GM19395 (cell line): Measurements from ENCODE around the gene POC1B.

Experiments used
- ATAC-seq: cut with Tn5 transposase; IDR thresholded peaks from one replicate; pipeline ENCODE4 v1.9.1; 2021; ENCODE audit warnings: mild to moderate bottlenecking, moderate library complexity; ENCODE audit not compliant: unreplicated experiment

The POC1B gene

GRCh38 chr12:89390802-89391673 is 134.8 kb downstream of the POC1B start:
- no peak for ATAC-seq

DNA sequence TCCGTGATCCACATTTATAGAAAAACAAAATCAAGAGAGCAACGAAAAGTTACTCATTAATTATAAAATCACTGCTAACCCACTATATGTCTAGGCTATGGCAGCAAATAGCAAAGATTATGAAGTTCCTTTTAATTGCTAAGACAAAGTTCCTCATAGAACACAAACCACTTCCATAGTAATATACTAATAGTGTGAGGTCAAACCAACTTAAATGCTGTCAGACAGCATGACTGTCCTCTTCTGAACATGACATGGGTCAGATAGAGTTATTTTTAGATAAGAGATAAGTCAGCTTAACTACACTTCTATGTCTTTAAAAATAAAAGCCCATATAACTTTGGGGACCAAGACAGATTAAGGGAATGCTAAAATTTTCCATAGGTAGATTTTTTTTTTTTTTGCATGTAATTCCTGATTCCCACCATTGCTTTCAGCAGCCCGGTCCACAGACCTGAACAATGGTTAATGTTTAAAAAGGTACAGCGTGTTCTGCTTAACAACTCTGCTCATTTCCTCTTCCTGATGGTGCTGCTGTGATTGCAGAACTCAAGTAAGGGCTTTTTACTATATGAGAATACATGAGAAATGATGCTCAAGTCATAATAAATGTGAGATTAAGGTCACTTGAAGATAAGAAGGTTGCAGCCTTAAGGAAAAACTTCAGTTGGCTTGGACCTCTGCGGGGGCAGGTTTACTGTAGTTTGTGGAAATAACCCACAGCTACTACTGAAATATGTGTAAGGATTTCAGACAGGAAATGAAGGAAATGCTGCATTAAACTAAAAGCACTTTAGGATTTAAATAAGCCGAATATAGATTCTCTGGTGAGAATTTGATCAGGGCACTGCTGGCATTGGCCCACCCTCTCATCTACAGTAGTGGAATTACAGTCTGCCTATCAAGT is 135.8 kb downstream of the POC1B start:
- ATAC-seq, result peak; percentile 79

DNA sequence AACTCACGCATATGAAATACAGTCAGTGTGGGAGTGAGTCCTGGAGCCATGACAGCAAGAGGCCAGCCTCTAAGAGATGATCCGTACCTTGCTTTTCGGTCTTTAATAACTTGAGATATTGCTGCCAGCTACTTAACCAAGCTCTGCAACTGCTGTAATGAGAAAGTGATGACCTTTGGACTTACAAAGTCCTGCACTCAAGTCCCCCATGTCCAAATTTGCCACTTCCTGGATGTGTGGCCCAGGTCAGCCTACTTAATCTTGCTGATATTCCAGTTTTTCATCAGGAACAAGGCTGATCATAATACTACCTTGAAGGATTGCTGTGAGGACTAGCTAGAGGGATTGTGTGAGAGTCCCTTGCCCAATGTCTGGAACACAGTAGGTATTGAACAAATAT is 139.7 kb downstream of the POC1B start:
- ATAC-seq, result no peak

DNA sequence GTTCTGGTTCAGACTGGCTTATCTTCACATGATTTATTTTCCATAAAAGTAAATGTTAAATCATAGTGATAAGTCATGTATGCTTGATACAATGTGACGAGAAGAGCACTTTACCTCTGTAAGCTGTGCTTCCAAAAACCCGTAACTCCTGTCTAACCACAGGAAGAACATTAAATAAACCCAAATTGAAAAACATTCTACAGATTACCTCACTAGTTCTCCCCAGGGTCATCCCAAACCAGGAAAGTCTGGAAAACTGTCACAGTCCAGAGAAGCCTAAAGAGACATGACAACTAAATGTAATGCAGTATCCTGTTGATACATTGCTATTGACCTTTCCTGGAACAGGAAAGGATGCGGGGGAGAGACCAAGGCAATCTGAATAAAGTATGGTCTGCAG is 141.0 kb downstream of the POC1B start:
- no peak for ATAC-seq

DNA sequence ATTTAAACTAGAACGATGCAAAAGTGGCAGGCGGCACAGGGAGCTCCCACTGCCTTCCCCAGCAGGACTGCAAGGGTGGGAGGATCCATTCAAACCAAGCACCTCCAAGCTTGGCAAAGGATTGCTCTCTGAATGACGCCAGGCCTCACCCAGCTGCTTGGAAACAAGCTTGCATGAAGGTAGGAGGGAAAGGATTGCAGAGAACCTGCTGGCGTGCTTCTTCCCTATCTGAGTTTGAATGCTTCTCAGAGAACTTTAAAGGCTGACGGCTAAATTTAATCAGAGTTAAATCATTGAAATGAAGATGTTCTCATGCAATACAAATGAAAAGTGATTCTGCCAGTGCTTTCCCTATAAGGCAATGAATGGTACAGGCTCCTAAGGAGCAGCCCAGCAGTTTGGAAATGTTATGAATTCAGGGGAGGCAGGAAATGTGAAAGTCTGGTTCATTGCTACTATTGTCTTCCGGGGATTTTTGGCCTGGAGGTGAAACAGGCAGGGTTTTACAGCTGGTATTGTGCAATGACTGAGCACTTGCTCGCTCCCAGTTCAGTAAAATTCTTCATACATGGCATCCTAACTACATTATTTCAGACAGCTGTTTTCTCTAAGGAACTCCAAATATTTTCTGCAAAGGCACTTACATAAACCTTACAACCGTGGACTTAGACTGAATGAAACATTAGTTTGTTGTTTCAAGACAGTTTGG is 141.6 kb downstream of the POC1B start:
- no peak for ATAC-seq

- no peak for ATAC-seq
Observed at GRCh38 chr12:89383235-89384049, 142.4 kb downstream of the POC1B start.

DNA sequence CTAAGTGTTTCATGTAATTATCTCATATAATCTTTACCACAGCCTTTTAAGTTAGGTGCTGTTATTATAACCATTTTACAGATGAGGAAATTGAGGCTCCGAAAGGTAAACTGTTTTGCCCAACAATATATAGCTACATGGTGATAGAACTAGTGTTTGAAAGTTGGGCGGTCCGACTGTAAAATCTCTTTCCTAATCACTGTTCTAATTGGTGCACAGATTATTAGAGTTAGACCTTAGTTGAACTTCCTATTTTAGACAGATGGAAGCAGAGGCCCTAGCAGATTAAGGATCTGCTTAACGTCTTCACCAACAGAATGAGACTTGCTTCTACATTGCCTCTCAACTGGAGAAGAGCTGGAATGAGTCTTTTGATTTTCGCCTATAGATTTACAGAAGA is 143.5 kb downstream of the POC1B start:
- ATAC-seq, result no peak

DNA sequence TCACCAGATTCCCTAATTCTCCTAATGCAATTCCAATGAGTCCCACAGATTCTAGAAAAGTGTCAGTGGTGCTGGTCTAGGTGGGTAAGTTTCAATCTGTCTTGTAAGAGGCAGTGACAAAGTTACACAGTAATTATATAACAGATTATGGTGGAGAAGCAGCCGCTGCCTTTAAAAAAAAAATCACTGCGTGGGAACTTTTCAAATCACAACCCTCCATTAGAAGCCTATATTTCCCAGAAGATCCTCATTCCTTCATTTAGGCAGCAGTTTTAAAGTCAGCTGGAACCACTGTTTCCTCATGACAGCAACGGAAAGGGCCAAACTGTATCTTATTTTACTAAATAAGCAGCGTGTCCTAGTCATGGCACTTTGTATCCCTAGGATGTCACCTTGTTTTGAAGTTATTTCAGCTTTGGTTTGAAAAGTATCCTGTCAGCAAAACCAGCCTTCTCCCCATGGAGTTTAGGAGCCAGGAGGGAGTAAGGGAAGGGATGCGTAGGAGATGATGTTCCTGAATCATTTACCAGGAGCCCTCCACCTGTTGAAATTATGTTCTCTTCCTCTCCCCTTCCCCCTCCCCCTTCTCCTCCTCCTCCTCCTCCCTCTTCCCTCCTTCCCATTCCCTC is 145.9 kb downstream of the POC1B start:
- ATAC-seq, result no peak

DNA sequence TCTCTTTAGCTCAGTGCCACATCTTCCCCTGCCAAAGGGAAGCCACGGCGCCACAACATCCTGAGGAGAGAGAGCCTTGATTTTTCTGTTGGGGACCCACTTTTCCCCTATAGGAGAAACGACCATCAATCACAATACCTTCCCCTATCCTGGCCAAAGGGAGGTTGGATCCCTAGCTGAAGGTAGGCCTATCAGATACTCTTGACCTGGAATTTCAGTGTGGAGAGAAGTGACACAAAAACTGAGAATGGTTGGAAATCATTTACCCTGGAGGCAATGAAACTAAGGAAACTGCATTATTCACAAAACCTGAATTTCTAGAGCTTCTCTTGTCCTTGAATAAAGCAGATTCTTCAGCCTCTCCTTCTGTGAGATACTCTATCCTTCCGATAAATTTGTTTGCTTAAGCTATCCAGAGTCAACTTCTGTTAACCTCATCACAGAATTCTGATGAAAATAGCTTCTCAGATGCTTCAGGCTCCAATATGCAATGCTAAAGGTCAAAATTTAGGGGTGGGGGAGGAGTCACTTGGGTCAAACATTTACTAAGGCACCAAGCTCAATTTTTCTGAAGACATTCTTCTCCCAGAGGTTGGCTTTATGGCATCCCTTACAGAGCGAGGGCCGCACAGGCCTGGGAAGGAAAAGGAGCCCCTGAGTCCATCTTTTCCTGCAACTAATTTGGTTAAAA is 146.6 kb downstream of the POC1B start:
- ATAC-seq, result no peak

DNA sequence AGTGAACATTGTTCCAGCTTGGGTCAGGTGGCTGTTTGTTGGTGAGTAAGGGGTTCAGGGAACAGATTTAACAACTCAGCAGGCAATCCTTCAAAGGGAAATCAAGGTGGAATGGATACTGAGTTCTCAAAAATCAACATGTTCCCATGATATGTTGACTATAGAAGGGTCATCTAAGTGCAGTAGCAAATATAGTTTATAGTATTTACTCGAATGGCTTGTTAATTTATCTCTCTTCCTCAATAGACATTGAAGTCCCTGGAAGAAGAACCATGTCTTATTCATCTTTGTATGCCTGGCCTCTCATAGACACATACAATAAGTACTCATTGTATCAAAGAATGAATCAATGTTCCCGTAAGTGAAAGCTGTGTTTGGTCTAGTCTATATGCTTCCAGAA is 149.0 kb downstream of the POC1B start:
- ATAC-seq, result no peak

DNA sequence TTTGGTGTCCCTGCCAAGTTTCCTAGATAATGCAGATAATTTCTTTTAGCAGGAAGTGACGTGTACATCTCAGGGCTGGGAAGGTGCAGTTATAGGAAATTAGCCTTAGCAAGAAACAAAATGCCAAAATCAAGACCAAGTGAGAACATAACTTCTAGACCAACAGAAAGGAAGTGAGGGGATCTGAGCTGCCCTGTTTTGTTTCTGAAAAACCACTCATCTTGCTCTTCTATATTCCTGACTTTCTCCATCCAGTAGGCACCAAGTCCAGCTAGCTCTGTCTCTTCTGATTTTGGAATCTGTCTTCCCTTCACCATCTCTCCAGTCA is 149.7 kb downstream of the POC1B start:
- no peak for ATAC-seq

GRCh38 chr12:89373763-89374572 is 151.9 kb downstream of the POC1B start:
- no peak for ATAC-seq

DNA sequence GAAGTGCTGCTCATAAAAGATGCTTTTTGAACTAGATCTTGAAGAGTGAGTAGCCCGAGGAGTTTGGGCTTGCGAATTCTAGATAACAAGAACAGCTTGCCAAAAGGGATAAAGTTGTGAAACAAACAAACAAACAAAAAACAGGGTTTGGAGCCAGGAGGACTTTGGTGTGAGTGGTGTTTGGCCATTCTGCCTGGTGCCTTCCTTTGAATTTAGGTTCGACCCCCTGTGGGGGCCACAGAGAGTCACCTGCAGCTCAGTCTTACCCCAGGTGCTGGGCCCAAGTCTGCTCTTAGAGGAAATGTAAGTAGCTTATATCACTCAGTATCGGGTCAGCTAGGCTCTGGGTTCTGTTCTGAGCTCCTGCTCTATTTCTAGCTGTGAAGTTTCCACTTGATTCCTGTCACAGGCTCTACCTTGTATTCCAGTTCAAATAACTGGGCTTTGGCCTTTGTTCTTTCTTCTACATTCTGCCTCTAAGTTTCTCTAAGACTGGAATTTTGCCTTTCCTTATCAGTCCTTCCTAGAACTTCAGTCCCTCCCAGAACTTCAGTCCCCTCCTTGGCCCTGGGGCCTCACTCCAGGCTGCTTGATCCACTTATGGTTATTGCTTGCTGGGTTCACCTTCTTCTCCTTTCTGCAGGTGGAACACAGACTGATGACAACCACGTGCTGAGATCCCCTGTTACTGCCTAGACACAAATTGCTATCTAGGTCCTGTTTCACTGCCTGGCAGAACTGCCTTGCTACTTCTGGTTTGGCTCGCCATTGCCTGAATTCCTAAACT is 153.1 kb downstream of the POC1B start:
- no peak for ATAC-seq

GRCh38 chr12:89370850-89371249 is 155.0 kb downstream of the POC1B start:
- ATAC-seq, result no peak

- ATAC-seq, result no peak
Observed at GRCh38 chr12:89370421-89370831, 155.4 kb downstream of the POC1B start.
